ENCODE measurements around the gene BMP4.

- TF ChIP-seq POLR2A (IDR thresholded peaks at IDR 0.05) = no peak
- no peak for TF ChIP-seq CTCF (IDR thresholded peaks at IDR 0.05)
- TF ChIP-seq POLR2AphosphoS5 (IDR thresholded peaks at IDR 0.05) = no peak
Measured at GRCh38 chr14:53999061-53999488, 42.5 kb upstream of the BMP4 start.

All from breast epithelium (tissue), 3 donors.